Measurements from ENCODE around the gene ATP8A2.
"Not testable (repeated sequence)": the region's sequence is repeated elsewhere in the genome, so short reads cannot be mapped to it uniquely, and the experiment has no call there.

The ATP8A2 gene

GRCh38 chr13:25930653-25931052 is 558.9 kb downstream of the ATP8A2 start:
- DNase-seq: no peak

DNA sequence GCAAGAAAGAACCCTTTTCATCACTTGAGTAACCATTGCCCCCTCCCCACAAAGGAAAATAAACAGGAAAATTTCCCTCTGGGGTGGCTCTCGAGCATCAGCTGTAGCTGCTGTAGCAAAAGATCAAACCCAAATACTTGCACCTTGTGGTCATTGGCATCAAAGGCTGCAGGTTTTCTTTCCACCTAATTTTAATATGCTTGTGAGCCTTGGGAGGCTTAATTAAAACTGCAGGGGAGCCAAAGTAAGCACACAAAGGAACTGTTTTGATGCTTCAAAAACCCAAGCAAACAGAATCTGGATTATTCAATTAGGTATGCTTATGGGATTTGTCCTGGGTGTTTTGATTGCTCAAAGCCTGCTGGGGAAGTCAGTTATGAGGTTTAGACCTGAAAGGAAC is 560.6 kb downstream of the ATP8A2 start:
- no peak for DNase-seq

DNA sequence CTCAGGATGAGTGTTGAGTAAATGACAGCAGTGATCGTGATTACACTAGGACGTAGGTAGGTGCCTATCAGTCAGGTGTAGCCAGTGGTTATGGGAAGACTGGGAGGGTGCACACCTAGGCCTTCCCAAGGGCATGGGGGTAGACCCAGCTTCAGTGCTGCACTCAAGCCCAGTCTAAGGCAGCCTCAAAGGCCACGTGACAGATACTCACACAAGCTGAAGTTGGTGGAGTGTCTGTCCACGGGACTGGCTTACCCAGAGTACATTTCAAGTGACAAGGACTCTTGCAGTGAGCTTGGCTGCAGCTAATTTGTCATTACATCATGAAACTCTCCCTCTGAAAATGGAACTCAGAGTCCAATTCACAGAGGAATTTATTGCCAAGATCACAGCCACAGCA is 561.7 kb downstream of the ATP8A2 start:
- peak; percentile 25 for DNase-seq

DNA sequence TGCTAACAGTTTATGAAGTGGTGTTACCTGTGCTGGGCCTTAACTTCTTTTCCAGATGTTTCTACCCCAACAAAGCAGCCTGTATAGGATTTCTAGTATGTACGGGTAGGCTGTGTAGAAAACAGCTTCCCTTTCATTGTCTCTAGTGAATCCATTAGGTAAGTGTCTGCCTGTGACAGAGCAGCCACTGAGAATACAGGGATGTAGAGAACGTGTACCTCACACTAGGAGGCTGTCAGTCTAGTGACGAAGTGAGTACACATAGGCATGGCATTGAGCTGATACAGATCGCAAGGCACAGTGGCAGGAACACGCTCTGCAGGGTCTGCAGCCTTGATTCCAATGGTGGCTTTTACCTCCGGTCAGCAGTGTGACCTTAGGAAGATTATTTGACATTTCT is 562.4 kb downstream of the ATP8A2 start:
- no peak for DNase-seq

GRCh38 chr13:25939961-25940687 is 568.4 kb downstream of the ATP8A2 start:
- DNase-seq: no peak

DNA sequence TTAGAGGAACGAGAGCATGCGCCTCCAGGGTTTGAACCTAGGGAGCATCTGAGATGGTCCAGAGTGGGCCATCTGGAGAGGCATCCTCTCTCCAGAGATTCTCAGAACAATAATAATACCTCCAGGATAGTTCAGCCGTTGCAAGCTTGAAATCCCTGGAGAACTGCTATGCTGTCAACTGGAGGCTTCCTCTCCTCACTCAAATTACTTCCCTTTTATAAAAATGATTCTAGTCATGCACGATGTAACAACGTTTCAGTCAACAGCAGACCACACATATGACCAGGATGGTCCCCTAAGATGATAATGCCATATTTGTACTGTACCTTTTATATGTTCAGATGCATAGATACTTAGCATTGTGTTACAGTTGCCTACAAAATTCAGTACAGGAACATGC is 571.3 kb downstream of the ATP8A2 start:
- no peak for DNase-seq

DNA sequence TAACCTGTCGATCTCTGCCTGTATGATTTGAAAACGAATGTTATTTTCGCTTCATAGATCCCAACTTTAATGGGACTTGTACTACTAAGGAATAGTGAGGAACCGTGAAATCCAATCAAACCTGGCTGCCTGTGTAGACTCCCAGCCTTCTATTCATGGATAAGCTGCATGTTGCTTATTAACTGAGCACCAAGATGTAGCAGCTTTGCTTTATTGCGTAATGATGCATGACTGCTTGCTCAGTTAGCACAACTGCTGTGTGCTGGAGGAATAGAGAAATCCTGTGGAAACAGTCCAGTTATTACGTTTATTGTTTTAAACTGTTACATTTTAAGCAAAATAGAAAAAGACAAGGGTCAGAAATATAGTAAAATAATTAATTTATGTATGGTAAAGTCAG is 571.9 kb downstream of the ATP8A2 start:
- DNase-seq: peak; percentile 60

GRCh38 chr13:25945596-25945995 is 573.8 kb downstream of the ATP8A2 start:
- peak; percentile 88 for DNase-seq

- peak; percentile 74 for DNase-seq
Observed at GRCh38 chr13:25946321-25946720, 574.5 kb downstream of the ATP8A2 start.

DNA sequence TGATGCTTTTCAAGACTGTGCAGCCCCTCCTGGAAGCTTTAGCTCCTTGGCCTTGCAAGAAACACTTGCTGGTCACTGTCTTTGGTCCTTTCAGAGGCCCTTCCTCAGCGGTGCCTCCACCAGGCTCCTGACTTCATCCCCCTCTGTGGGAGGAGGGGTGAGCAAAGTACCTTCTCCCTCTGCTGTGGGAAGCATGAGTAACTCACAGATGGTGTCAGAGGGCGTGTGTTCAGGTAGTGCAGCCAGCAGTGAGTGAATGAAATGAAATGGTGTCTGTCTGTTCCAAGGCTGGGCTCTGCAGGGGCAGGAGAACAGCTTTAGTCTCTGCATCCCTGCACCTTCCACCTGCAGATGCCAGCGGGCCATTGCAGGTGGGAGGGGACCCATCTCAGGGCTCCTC is 577.1 kb downstream of the ATP8A2 start:
- no peak for DNase-seq

DNA sequence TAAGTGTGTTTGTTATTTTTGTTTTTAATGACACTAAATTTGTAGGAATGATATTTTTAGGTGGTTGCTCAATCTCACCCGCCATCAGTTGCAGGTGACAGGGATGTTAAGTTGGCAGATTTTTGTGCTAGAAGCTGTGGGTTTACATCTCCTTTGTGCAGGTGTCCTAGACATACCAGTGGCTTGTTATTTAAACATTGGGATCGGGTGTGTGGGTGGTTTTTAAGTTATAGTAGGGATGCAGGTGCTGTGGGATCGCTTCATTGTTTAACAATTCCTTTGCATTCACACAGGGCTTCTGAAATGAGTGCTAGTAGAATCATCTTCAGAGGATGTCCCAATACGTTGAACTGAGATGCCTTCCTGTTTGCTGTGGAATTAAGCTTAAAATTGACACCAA is 580.1 kb downstream of the ATP8A2 start:
- DNase-seq: no peak

DNA sequence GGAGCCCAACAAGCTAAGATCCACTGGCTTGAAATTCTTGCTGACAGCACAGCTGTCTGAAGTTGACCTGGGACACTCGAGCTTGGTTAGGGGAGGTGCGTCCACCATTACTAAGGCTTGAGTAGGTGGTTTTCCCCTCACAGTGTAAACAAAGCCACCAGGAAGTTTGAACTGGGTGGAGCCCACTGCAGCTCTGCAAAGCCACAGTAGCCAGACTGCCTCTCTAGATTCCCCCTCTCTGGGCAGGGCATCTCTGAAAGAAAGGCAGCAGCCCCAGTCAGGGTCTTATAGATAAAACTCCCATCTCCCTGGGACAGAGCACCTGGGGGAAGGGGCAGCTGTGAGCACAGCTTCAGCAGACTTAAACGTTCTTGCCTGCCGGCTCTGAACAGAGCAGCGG is 582.3 kb downstream of the ATP8A2 start:
- not testable (repeated sequence) for DNase-seq

DNA sequence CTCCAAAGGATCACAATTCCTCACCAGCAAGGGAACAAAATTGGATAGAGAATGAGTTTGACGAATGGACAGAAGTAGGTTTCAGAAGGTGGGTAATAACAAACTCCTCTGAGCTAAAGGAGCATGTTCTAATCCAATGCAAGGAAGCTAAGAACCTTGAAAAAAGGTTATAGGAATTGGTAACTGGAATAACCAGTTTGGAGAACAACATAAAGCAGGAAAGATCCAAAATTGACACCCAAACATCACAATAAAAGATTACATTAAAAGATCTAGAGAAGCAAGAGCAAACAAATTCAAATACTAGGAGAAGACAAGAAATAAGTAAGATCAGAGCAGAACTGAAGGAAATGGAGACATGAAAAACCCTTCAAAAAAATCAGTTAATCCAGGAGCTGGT is 583.2 kb downstream of the ATP8A2 start:
- not testable (repeated sequence) for DNase-seq

DNA sequence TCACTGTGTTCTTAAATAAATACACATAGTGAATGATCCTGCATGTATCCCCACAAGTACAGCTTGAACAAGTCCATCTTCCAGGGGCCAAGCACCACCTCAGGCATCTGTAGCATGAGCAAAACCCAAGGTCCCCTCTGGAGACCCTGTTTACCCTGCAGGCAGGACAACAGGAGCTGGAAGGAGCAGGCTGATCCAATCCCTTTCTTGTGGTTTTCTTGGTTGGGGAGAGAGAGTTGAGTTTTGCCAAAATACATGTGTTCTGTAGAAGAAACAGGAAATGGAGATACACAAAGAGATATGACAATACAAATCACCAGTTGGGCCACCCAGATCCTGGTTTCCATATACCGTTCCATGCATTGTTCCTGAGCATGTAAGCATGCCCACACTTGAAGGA is 587.2 kb downstream of the ATP8A2 start:
- no peak for DNase-seq

- DNase-seq: no peak
Observed at GRCh38 chr13:25961294-25961693, 589.5 kb downstream of the ATP8A2 start.

GRCh38 chr13:25963674-25964073 is 591.9 kb downstream of the ATP8A2 start:
- peak; percentile 29 for DNase-seq

- DNase-seq: no peak
Observed at GRCh38 chr13:25965596-25965995, 593.8 kb downstream of the ATP8A2 start.

GRCh38 chr13:25966086-25966485 is 594.3 kb downstream of the ATP8A2 start:
- no peak for DNase-seq

GRCh38 chr13:25967144-25967543 is 595.4 kb downstream of the ATP8A2 start:
- DNase-seq: no peak

DNA sequence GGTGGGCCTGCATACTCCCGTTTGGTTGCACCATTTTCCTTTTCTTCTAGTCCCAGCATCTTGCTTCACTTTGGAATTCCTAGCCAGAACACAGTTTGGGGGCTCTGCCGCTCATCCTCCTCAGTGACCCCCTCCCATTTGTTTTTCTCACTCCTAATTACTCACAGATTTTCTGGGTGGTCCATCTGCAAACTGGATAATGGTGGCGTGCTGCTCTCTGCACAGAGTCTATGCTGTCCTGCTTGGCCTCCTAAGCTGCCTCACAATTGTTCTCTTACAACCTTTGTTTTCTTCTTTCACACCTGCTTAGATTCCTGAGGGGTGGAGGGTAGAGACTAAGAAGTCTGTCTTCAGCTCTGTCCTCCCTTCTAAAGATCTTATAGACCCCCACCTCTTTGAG is 599.3 kb downstream of the ATP8A2 start:
- no peak for DNase-seq

DNA sequence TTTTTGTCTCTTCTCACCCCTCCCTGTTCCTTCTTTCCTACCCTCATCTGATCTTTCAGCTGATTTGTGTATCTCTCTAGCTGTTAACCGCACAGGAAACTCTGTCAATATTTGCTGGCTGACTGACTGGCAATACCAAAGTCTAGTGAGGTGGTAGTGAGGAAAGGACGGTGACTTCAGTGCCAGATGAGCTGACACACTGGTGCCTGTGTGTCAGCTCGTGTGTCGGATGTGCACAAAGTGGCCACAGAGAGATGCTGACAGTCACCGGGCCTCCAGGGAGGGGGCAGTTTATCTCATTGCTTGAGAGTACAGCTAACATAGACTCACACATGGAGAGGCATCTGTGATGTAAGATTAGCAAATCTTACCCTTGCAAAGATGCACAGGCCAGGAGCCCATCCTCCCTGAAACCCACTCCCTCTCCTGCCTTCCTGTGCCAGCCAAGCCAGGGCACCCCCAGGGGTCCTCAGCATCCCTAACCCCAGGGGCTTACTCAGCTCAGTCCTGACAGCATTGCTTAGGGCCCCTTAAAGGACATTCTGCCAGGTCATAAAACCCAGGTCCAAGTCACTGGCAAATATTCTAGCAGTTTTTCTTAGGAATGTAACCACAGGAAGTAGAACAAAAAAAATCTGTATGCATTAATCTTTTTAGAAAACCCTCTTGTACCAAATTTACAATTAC is 599.8 kb downstream of the ATP8A2 start:
- DNase-seq: no peak

DNA sequence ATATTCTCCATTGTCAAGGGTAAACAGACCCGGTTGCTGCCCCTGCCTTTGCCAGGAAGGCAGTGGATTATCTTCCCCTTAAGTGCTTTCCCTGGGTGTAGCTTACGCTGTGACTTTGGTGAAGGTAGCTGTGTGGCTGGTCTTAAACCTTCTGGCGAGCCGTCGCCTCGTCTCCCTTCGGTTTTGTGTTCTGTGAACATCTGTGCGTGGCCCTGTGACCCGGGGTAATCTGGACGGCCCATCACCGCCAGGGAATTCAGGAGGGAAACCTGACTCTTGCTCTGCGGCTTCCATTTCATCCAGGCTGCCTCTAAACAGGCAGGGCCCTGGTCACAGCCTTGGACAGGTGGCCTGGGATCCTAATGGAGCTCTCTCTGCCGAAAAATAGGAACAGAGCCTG is 601.3 kb downstream of the ATP8A2 start:
- no peak for DNase-seq

- no peak for DNase-seq
Observed at GRCh38 chr13:25973576-25973975, 601.8 kb downstream of the ATP8A2 start.

DNA sequence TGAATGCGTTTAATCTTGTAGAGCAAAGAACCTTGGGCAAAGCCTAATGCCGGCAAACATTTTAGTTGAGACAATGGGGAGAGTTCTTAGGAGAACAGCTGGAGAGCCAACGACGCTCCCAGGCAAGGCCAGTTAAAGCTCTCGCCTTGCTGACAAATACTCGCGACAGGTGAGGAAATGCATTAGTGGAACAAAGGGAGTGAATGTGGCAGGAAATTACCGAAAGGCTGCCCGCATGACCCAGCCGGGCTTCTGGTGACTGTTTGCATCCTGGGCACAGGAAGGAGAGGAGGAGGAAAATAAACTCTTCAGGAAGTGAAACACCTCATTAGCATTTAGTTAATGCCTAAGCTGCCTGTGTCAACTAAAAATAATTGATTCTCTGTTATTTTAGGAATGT is 605.4 kb downstream of the ATP8A2 start:
- no peak for DNase-seq

DNA sequence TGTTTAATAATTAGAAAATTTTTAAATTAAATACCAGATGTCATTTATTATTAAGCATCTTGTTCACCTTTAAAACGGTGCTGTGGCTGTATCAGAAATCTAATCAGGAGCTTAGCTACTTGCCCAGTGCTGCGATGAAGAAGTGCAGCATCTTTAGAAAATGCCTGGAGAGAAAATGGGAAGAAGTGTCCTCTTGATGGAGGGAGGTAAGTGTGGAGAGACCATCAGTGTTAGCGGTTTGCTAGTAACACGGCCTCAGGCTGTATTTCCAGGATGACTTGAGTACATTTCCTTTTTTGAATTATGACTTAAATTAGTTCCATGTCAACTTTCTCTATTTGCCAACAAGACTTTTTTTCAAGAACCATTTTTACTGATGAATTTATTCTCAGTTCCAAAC is 605.9 kb downstream of the ATP8A2 start:
- DNase-seq: no peak
